ENCODE results near the gene TIMM23. TPM values are rescaled to one million over a fixed set of nuclear protein-coding genes. Genes with fewer than 3 reads are reported as not detected.

Gene TIMM23
- total and polyA plus RNA-seq, 10 donors: 29.9 to 56.2 (median 38.1) TPM

DNA sequence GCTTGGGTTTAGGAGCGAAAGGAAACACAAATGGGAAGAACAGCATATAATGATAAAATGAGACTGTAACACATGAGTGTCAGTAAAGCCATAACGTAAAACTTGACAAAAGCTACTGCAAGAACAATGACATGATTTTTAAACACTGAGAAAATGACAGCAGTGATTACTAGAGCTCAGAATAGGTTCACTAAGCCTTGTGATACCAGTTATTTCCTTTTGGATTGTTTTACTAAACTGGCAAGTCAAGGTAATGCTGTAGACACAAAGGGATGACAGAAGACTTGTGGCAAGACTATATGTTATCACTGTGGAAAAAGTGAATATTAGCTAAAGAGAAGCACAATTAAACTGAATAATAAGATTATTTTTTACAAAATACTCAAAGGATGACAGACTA lies 45.4 kb downstream of the TIMM23 start:
- Histone ChIP-seq H3K27ac (peak overlapping the region in 7 of 8 donors; percentile 23 to 94 (median 92)), H3K36me3 (peaks cover 2 to 47% (median 37%) of the 10 kb centered on the region in 6 donors), H3K27me3 (replicated peaks in 1 of 7) (no peaks in the 10 kb centered on the region), H3K9me3 (no peaks in the 10 kb centered on the region), H3K4me3 (peak overlapping the region in 1 of 8 donors; percentile 76), H3K4me1 (peaks cover 32 to 87% (median 66%) of the 10 kb centered on the region in 6 donors)
- intact Hi-C loops (cut with DNase I; ENCODE audit: low total_unique reads): no loop called here
- WGBS, 5 donors: 63 to 76% (median 72%) methylated on average over 2 of the region's 2 CpGs
- TF ChIP-seq POLR2AphosphoS5 (IDR thresholded peaks at IDR 0.05): no peak
- no peak for DNase-seq

DNA sequence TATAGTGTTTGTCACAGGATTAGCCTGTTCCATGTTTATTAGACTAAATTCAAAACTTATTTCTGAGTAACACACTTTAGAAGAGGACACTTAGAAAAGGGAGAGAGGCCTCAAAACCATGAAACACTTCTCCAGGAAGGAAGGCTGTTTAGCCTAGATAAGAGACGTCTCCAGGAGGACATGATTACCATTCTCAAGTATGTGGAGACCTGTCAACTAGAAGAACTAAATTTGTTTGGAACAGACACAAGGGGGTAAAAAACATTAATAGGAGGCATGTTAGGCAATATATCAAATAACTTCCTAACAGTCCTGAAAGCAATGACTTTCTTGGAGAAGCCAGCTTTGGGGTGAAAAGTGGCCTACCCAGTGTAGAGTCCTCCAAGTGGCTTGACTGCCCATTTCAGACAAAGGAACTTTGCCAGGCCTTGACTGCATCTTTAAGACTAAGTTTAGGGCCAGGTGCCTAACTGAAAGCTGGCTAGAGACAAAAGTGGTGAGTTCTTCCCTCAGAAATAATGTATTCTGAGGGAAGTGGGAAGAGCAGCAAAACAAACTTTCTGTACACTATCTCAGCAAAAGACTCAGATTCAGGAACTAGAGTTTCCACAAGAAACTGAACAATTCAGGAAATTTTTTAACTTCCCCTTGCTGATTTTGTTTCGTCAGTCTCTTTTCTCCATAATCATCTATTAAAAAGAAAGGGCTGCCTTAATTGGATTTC lies 46.3 kb downstream of the TIMM23 start:
- no peak for DNase-seq
- peak overlapping the region; percentile 39 to 95 (median 92) for H3K27ac ChIP-seq
- H3K27me3 ChIP-seq (replicated peaks in 1 of 7): no peaks in the 10 kb centered on the region
- intact Hi-C loops (cut with DNase I; ENCODE audit: low total_unique reads): no loop called here
- 15 to 42% (median 26%) methylated on average over 2 of the region's 2 CpGs for WGBS, 5 donors
- peak overlapping the region in 3 of 8 donors; percentile 51 to 76 (median 67) for H3K4me3 ChIP-seq
- no peaks in the 10 kb centered on the region for H3K9me3 ChIP-seq
- H3K4me1 ChIP-seq: peaks cover 33 to 91% (median 73%) of the 10 kb centered on the region in 6 donors
- TF ChIP-seq POLR2AphosphoS5 (IDR thresholded peaks at IDR 0.05): peak in 1 of 3 donors; percentile 11
- TF ChIP-seq POLR2A (IDR thresholded peaks at IDR 0.05): no peak
- peaks cover 2 to 38% (median 28%) of the 10 kb centered on the region in 6 donors for H3K36me3 ChIP-seq

DNA sequence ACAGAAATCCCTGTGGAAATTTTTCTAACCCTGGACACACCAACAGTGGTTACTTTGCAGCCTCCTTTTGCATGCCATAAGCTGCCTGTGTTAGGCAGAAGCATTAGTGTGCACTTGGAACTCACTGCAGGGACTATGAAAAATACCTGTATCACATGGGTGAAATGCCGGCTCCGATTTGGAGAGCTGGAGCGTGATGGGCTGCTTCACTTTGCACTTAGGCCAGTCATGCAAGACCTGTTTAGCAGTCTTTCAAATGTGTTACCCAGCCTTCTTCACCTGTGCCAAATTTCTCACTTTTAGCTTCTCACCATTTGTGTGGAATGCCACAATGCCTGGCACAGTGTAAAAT lies 46.9 kb downstream of the TIMM23 start:
- no peaks in the 10 kb centered on the region for H3K9me3 ChIP-seq
- WGBS, 5 donors: 57 to 75% (median 69%) methylated on average over 3 of the region's 3 CpGs
- peak overlapping the region in 7 of 8 donors; percentile 75 to 95 (median 92) for H3K27ac ChIP-seq
- peak overlapping the region in 3 of 8 donors; percentile 51 to 76 (median 67) for H3K4me3 ChIP-seq
- peaks cover 0 to 32% (median 23%) of the 10 kb centered on the region in 6 donors for H3K36me3 ChIP-seq
- TF ChIP-seq POLR2A (IDR thresholded peaks at IDR 0.05) (no peak), POLR2AphosphoS5 (IDR thresholded peaks at IDR 0.05) (no peak)
- TF ChIP-seq, protein P1, sequence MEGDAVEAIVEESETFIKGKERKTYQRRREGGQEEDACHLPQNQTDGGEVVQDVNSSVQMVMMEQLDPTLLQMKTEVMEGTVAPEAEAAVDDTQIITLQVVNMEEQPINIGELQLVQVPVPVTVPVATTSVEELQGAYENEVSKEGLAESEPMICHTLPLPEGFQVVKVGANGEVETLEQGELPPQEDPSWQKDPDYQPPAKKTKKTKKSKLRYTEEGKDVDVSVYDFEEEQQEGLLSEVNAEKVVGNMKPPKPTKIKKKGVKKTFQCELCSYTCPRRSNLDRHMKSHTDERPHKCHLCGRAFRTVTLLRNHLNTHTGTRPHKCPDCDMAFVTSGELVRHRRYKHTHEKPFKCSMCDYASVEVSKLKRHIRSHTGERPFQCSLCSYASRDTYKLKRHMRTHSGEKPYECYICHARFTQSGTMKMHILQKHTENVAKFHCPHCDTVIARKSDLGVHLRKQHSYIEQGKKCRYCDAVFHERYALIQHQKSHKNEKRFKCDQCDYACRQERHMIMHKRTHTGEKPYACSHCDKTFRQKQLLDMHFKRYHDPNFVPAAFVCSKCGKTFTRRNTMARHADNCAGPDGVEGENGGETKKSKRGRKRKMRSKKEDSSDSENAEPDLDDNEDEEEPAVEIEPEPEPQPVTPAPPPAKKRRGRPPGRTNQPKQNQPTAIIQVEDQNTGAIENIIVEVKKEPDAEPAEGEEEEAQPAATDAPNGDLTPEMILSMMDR (IDR thresholded peaks at IDR 0.05 in 8 of 11, conservative IDR thresholded peaks at IDR 0.05 in 3 of 11): no peak
- peaks cover 39 to 94% (median 78%) of the 10 kb centered on the region in 6 donors for H3K4me1 ChIP-seq
- DNase-seq: no peak
- intact Hi-C loops (cut with DNase I; ENCODE audit: low total_unique reads): no loop called here
- H3K27me3 ChIP-seq (replicated peaks in 1 of 7): no peaks in the 10 kb centered on the region

DNA sequence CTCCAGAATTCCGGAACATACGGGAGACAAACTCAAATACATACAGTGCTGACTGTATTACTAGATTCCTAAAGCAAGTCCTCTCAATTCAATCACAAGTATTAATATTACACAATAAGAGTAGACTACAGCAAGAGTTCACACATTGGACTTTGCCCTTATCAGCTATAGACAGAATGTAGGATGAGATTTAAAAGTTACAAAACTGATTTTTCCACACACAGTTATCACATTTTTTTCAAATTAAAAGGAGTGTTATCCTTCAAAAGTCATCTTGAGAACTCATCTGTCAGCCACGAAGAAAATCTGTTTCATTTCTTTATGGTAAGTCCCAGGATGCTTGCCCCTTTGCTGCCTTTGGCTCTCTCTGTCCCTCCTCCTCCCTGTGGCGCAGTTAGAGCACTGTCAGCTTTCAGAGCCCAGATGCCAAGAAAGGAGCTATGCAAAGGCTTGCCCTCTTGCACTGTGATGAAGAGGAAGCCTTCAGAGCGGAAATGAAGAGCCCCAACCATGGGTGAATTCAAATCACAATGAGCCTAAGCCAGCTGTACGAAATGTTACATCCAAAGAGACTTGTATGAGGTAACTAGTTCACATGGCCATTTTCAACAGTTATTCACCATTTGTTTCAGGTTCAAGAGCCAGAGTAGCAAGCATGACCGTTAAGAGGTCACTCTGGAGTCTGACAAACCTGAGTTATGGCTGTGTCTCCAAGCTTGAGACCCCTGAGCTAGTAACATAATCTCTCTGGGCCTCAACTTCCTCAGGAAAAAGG lies 47.5 kb downstream of the TIMM23 start:
- Histone ChIP-seq H3K4me3 (peak overlapping the region in 4 of 8 donors; percentile 49 to 76 (median 59)), H3K36me3 (peaks cover 0 to 26% (median 17%) of the 10 kb centered on the region in 6 donors), H3K4me1 (peaks cover 39 to 100% (median 83%) of the 10 kb centered on the region in 6 donors), H3K27ac (peak overlapping the region in 7 of 8 donors; percentile 75 to 95 (median 92)), H3K27me3 (replicated peaks in 1 of 7) (no peaks in the 10 kb centered on the region), H3K9me3 (no peaks in the 10 kb centered on the region)
- DNase-seq: no peak
- intact Hi-C loops (cut with DNase I; ENCODE audit: low total_unique reads): no loop called here
- 42 to 54% (median 48%) methylated on average over 7 of the region's 7 CpGs for WGBS, 5 donors
- peak in 2 of 3 donors; percentile 31 to 83 for TF ChIP-seq POLR2AphosphoS5 (IDR thresholded peaks at IDR 0.05)
- TF ChIP-seq, protein P1 (IDR thresholded peaks at IDR 0.05 in 8 of 11, conservative IDR thresholded peaks at IDR 0.05 in 3 of 11): peak in 1 of 11 experiments; percentile 18
- no peak for TF ChIP-seq POLR2A (IDR thresholded peaks at IDR 0.05)

DNA sequence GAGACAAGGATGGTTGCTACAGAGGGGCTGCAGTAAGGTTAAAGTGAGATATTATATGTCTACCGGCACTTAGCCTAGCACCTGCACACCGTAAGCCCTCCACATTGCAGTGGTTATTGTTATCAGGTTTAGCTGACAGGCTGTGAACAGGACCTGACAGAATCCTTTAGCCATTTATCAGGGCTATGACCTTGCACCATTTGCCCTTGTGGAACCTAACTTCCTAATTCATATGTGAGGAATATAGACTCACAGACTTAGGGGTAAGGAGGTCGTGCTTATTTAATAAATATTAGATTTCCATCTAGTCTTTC lies 48.0 kb downstream of the TIMM23 start:
- 39 to 56% (median 45%) methylated on average over 3 of the region's 3 CpGs for WGBS, 5 donors
- Histone ChIP-seq H3K4me1 (peaks cover 39 to 100% (median 88%) of the 10 kb centered on the region in 6 donors), H3K4me3 (peak overlapping the region in 4 of 8 donors; percentile 49 to 76 (median 59)), H3K27ac (peak overlapping the region in 7 of 8 donors; percentile 75 to 95 (median 92)), H3K9me3 (no peaks in the 10 kb centered on the region), H3K36me3 (peaks cover 0 to 21% (median 12%) of the 10 kb centered on the region in 6 donors), H3K27me3 (replicated peaks in 1 of 7) (no peaks in the 10 kb centered on the region)
- TF ChIP-seq, protein P1 (IDR thresholded peaks at IDR 0.05 in 8 of 11, conservative IDR thresholded peaks at IDR 0.05 in 3 of 11): no peak
- no peak for TF ChIP-seq POLR2A (IDR thresholded peaks at IDR 0.05)
- no peak for TF ChIP-seq POLR2AphosphoS5 (IDR thresholded peaks at IDR 0.05)
- intact Hi-C loops (cut with DNase I; ENCODE audit: low total_unique reads): no loop called here
- no peak for DNase-seq

Measured in spleen (tissue), 11 donors.